ENCODE measurements around the gene ZNF557. TPM values are rescaled to one million over a fixed set of nuclear protein-coding genes. Genes with fewer than 3 reads are reported as not detected.

The ZNF557 gene
- total and polyA plus RNA-seq, 7 donors = 0.82 to 5.7 (median 3.2) TPM

GRCh38 chr19:7112675-7113074, 43.2 kb downstream of the ZNF557 start:
- no peak overlapping the region for H3K4me3 ChIP-seq
- WGBS, 3 donors = 88 to 94% (median 91%) methylated on average over 4 of the region's 4 CpGs
- no peak for DNase-seq
- ATAC-seq = no peak
- intact Hi-C loops (cut with DNase I) = no loop called here
- H3K27ac ChIP-seq = no peak overlapping the region
- peaks cover 0 to 34% of the 10 kb centered on the region in 2 donors for H3K36me3 ChIP-seq (ENCODE audit: insufficient read depth in 1 of 2, low read depth in 1 of 2)
- no peak for TF ChIP-seq CTCF (IDR thresholded peaks at IDR 0.05)
- H3K9me3 ChIP-seq = no peaks in the 10 kb centered on the region
- no peaks in the 10 kb centered on the region for H3K27me3 ChIP-seq (ENCODE audit: insufficient read depth in 3 of 3, low read length in 2 of 3)
- H3K4me1 ChIP-seq = no peaks in the 10 kb centered on the region

- H3K27ac ChIP-seq = no peak overlapping the region
- WGBS, 3 donors = 91 to 96% (median 92%) methylated on average over 1 of the region's 1 CpG
- ATAC-seq = no peak
Measured at GRCh38 chr19:7113233-7113632, 43.7 kb downstream of the ZNF557 start.

GRCh38 chr19:7115721-7116120, 46.2 kb downstream of the ZNF557 start:
- no peak for TF ChIP-seq CTCF (IDR thresholded peaks at IDR 0.05)
- intact Hi-C loops (cut with DNase I) = no loop called here
- no peaks in the 10 kb centered on the region for H3K4me1 ChIP-seq
- 68 to 69% (median 68%) methylated on average over 6 of the region's 6 CpGs for whole genome bisulfite sequencing, 3 donors
- H3K27me3 ChIP-seq (ENCODE audit: insufficient read depth in 3 of 3, low read length in 2 of 3) = no peaks in the 10 kb centered on the region
- no peaks in the 10 kb centered on the region for H3K9me3 ChIP-seq
- peaks cover 0 to 65% of the 10 kb centered on the region in 2 donors for H3K36me3 ChIP-seq (ENCODE audit: insufficient read depth in 1 of 2, low read depth in 1 of 2)
- H3K4me3 ChIP-seq = no peak overlapping the region
- DNase-seq (no peak), ATAC-seq (no peak)
- no peak overlapping the region for H3K27ac ChIP-seq

More at GRCh38 chr19:7113233-7113632, 43.7 kb downstream of the ZNF557 start:
- DNase-seq = no peak
- H3K36me3 ChIP-seq (ENCODE audit: insufficient read depth in 1 of 2, low read depth in 1 of 2) = peaks cover 0 to 40% of the 10 kb centered on the region in 2 donors
- H3K4me3 ChIP-seq = no peak overlapping the region
- no peaks in the 10 kb centered on the region for H3K9me3 ChIP-seq
- intact Hi-C loops (cut with DNase I) = no loop called here
- no peaks in the 10 kb centered on the region for H3K27me3 ChIP-seq (ENCODE audit: insufficient read depth in 3 of 3, low read length in 2 of 3)
- TF ChIP-seq CTCF (IDR thresholded peaks at IDR 0.05) = no peak
- H3K4me1 ChIP-seq = no peaks in the 10 kb centered on the region

- 88 to 95% (median 91%) methylated on average over 11 of the region's 11 CpGs for WGBS, 3 donors
- Histone ChIP-seq H3K27ac (no peak overlapping the region), H3K36me3 (ENCODE audit: insufficient read depth in 1 of 2, low read depth in 1 of 2) (peaks cover 0 to 80% of the 10 kb centered on the region in 2 donors), H3K4me1 (no peaks in the 10 kb centered on the region), H3K9me3 (no peaks in the 10 kb centered on the region), H3K4me3 (no peak overlapping the region), H3K27me3 (ENCODE audit: insufficient read depth in 3 of 3, low read length in 2 of 3) (no peaks in the 10 kb centered on the region)
- no peak for TF ChIP-seq CTCF (IDR thresholded peaks at IDR 0.05)
- intact Hi-C loops (cut with DNase I) = no loop called here
- DNase-seq (no peak), ATAC-seq (no peak)
Measured at GRCh38 chr19:7117248-7117647, 47.7 kb downstream of the ZNF557 start.

- Histone ChIP-seq H3K4me1 (no peaks in the 10 kb centered on the region), H3K36me3 (ENCODE audit: insufficient read depth in 1 of 2, low read depth in 1 of 2) (peaks cover 0 to 91% of the 10 kb centered on the region in 2 donors), H3K9me3 (no peaks in the 10 kb centered on the region), H3K27ac (no peak overlapping the region), H3K27me3 (ENCODE audit: insufficient read depth in 3 of 3, low read length in 2 of 3) (no peaks in the 10 kb centered on the region), H3K4me3 (no peak overlapping the region)
- DNase-seq (no peak), ATAC-seq (no peak)
- TF ChIP-seq CTCF (IDR thresholded peaks at IDR 0.05) = no peak
- 74 to 86% (median 83%) methylated on average over 14 of the region's 14 CpGs for WGBS, 3 donors
- intact Hi-C loops (cut with DNase I) = no loop called here
Measured at GRCh38 chr19:7119582-7119981, 50.1 kb downstream of the ZNF557 start.
